HG02973 (cell line): Measurements from ENCODE around the gene AKAP1.

Experiments used
- ATAC-seq: cut with Tn5 transposase; IDR thresholded peaks from one replicate; pipeline ENCODE4 v1.9.1; 2021; ENCODE audit warnings: moderate library complexity; ENCODE audit not compliant: unreplicated experiment

The AKAP1 gene

GRCh38 chr17:57125406-57125805 lies 40.4 kb downstream of the AKAP1 start:
- ATAC-seq = no peak

- ATAC-seq = no peak
These were observed 40.8 kb downstream of the AKAP1 start for GRCh38 chr17:57125866-57126265.

DNA sequence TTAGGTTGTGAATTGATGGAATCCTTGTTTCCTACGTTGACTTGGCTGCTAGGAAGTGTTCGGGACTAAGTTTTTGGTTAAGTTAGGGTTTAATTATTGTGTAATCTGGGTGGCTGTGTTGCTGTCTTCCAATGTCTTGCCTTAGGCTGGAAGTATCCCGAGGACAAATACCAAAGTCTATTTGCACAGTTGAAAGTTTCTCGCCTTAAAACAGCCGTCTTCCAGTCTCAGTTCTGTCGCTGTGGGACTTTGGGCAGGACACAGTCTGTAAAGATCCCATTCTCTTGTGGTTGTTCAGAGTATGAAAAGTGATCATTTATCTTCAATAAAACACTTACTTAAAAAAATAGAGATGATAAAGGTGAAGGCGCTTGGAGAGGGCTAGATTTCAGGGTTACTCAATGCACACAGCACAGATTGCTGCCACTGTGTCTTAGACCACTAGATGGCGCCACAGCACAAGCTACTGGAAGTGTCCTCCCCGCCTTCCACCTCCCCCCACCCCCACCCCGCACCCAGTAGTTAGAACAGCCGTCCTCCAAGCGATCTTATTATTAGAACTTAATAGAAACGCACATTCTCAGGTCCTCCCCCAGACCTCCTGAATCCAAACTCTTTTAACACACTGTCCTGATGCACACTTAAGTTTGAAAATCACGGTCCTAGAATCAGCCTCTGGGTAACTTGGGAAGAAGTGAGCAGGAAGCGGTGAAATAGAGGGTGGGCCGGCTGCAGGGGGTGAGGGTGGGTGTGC lies 45.8 kb downstream of the AKAP1 start:
- ATAC-seq = no peak

- no peak for ATAC-seq
These were observed 47.6 kb downstream of the AKAP1 start for GRCh38 chr17:57132663-57133062.

DNA sequence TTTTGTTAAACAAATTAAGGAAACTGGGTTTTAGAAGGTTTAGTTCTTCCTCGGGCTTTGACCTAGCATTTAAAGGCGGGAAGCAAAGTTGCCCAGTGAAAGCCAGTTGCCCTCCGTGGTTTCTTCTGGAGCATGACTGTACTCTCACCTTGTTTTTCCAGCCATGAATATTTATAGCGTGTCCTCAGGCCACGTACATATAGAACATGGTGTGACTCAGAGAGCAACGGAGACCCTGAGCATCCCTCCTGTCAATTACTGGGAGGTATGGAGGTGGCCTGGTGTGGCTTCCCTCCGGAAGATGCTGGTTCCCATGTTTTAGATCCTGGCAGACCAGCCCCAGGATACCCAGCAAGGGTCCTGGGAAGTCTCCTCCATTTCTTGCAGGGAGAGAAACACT lies 48.4 kb downstream of the AKAP1 start:
- ATAC-seq = no peak

- no peak for ATAC-seq
These were observed 50.2 kb downstream of the AKAP1 start for GRCh38 chr17:57135026-57135788.

- no peak for ATAC-seq
These were observed 50.8 kb downstream of the AKAP1 start for GRCh38 chr17:57135789-57136291.

GRCh38 chr17:57136355-57136754 lies 51.3 kb downstream of the AKAP1 start:
- ATAC-seq = no peak

DNA sequence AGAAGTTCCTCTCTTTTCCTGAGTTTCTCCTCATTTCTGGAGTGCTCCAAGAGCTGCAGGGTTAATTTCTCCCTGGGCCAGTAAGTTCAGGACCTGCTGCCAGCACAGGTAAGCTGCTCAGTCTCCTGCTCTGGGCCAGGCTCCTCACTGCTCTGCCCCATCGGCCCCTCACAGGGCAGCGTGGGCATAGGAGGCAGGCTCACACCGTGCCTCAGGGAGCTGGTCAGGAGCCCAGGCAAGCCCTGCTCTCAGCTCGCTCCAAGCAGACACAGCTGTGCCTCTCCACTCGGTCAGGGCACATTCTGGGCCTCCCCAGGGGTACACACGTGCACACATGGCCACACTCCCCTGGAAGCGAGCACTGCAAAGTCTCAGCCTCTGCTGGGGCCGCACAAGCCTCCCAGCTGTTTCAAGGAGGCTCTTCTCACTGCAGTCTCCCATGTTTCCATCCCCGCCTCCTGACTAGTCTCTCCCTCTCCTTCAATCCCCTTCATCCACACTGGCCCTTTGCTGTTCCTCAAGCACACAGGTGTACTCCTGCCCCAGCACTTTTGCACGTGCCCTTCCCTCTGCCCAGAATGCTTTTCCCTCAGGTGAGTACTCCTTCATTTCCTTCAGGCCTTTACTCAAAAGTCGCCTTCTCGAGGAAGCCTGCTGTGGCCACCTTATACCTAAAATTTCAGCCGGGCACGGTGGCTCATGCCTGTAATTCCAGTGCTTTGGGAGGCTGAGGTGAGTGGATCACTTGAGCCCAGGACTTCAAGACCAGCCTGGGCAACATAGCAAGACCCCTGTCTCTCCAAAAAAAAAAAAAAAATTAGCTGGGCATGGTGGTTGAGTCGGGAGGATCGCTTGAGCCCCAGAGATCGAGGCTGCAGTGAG lies 53.2 kb downstream of the AKAP1 start:
- no peak for ATAC-seq

- ATAC-seq = no peak
These were observed 54.0 kb downstream of the AKAP1 start for GRCh38 chr17:57138956-57139576.

DNA sequence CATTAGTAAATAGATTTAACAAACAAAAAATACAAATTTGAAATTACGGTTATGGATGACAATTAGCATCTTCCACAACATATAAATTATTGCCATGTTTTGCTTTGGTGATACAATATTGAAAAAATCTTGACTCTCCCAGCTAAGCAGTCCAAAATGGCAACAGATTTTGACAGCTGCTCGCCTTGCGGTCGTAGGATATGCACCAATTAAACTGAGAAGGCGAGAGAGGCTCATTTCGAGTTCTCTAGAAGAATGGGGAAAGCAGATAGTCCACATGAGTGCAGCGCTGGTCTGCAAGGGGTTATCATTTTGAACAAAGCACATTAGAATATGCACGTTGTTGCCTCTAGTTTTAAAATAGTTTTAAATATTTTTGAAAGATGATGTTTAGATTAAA lies 55.3 kb downstream of the AKAP1 start:
- ATAC-seq = no peak

DNA sequence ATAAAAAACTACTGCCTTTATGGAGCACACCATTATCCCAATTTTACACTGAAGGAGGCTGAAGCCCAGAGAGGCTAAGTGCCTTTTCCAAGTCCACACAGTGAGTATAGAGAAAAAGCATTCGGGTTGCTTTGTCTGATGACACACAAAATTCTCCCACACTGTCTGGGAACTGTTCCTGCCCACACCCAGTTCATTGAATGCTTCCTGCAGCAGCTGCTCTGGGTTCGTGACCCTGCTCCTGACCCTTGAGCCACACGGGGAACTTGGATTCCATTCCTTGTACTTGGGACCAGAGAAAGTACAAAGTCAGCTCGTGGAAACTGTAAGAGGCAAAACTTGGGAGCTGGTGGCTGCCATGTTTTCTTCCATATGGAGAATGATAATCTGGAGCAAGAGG lies 57.9 kb downstream of the AKAP1 start:
- no peak for ATAC-seq

DNA sequence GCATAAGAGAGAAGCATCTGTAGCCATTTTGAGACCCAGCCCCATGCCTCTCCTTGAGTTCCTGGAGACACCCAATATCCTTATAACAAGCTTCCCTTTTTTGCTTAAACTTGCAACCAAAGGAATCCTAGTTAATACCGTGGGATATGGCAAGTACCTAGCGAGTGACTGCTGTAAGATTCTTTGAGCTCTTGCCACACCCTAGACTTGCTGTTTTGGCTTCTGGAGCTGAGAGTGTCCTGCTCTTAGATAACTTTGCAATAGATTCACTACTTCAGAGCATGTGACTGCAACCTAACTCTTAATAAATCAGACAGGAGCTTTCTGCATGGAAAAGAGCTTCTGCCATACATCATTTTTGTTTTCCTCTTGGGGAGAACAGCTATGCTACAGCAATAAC lies 58.3 kb downstream of the AKAP1 start:
- ATAC-seq = no peak

DNA sequence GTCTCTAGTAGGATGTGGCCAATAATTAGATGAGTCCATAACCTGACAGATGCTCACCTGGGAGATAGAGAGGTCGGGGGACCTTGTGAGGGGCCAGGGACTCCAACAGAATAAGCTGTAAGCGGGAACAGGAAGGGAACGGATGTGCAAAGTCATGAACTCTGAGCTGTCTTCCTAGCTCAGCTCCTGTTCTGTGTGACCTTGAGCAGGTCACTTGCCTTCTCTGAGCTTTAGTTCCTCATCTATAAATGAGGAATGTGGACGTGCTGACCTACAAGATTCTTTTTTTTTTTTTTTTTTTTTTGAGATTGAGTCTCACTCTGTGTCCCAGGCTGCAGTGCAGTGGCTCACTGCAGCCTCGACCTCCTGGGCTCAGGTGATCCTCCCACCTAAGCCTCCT lies 58.9 kb downstream of the AKAP1 start:
- no peak for ATAC-seq

DNA sequence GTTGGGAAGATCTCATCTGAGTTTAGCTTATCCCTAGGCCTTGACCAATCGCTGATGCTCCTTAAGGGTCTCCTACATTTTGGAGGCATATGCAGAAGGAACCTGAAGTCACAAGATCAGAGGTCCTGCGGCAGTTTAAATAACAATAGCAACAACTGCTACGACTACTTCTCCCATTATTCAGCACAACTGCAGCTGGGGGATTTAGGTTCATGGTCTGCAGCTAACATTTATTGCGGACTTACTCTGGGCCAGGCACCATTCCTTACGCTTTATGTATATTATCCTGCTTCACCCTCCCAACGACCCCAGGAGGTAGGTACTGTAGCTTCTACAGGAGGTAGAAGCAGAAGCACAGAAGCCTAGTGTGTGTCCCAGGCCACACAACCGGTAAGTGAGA lies 59.5 kb downstream of the AKAP1 start:
- no peak for ATAC-seq

GRCh38 chr17:57145347-57145746 lies 60.3 kb downstream of the AKAP1 start:
- no peak for ATAC-seq

DNA sequence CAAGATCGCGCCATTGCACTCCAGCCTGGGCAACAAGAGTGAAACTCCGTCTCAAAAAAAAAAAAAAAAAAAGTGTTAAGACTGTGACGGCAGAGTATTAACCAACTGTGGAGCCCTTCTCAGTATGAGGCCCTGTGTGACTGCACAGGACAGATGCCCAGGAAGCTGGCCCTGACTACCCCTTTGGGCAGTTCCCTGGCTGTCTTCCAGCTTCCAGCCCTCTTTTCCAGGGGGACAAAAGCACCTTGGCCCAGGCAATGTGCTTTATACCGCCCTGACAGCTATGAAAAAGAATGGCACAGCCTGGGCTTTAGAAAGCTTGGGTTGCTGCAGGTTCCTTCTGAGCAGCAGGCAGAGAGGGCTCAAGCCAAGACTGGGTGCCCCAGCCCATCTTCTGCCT lies 61.2 kb downstream of the AKAP1 start:
- ATAC-seq = no peak

- no peak for ATAC-seq
These were observed 66.8 kb downstream of the AKAP1 start for GRCh38 chr17:57151798-57152197.

DNA sequence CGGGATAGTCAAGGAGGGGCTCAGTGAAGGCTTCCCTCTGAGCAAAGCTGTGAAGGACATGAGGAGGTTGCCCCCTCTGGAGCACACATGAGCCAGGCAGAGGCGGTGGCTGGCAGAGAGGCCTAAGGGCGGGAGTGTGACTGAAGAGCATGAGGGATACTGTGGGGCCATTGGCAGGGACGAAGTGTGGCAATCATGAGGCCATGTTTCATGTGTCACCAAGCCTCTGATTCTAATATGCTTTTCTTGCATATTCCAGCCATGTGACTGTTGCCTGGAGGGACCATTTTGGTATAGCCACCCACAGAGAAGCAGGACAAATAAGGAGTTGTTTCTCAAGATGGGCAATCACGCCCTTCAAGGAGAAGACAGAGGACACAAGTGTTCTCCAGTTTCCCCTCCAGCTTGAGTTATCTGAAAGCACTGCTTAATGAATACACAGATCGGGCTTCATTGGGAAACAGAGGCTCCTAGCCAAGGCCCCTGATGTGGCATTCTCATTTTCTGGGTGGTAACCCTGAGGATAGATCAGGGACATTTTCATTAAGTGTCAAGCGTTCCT lies 68.0 kb downstream of the AKAP1 start:
- ATAC-seq = no peak

GRCh38 chr17:57154921-57155320 lies 69.9 kb downstream of the AKAP1 start:
- no peak for ATAC-seq

DNA sequence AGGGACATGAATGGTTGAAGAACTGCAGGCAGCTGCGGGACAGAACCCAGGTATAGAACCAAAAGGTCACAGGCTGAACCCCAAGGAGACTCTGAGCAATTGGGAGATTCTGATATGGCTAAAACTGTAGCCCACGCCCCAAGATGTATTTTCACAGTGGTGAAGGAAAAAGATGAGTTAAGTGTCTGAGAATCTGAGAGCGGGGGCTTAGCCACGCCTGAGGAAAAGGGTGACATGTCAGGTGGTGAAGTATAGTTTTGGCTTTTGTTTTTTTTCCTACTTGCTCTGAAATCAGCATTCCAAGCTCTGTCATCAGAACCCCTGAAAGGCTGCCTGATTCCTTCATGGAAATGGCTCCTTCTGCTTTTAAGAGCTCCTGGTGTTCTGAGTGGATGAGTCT lies 73.3 kb downstream of the AKAP1 start:
- ATAC-seq = no peak
